Measurements from ENCODE around the gene FAM89A. TPM values are rescaled to one million over a fixed set of nuclear protein-coding genes. Genes with fewer than 3 reads are reported as not detected.

Gene FAM89A
- total RNA-seq, 1 experiment from 2014 or later: 0.24 TPM

- Histone ChIP-seq H3F3A (ENCODE audit: insufficient read depth, low read depth) (peaks cover 3% of the 10 kb centered on the region; the same call in 1 of the 2 replicates), H3K4me3 (peak within 1 kb of the TSS; percentile 86), H3K4me1 (replicated peaks; ENCODE audit: insufficient read depth) (peaks cover 19% of the 10 kb centered on the region), H3K9me2 (ENCODE audit: insufficient read depth) (no peaks in the 10 kb centered on the region), H3K4me2 (peak within 1 kb of the TSS; percentile 94), H3K27ac (no peak within 1 kb of the TSS), H3K27me3 (ENCODE audit: insufficient read depth, low read depth) (no peaks in the 10 kb centered on the region), H2AFZ (peak within 1 kb of the TSS; percentile 94), H3K36me3 (ENCODE audit: low read depth) (no peaks in the 10 kb centered on the region; the same call in 1 of the 2 replicates), H3K79me2 (ENCODE audit: low read depth) (peaks cover 47% of the 10 kb centered on the region), H4K20me1 (ENCODE audit: insufficient read depth) (no peaks in the 10 kb centered on the region), H3K9me3 (ENCODE audit: insufficient read depth, low read depth) (no peaks in the 10 kb centered on the region)
- intact Hi-C loops (cut with micrococcal nuclease; ENCODE audit: unreplicated experiment): loop anchor here (1.0 to 5.0 kb wide), 7 partner anchors 110 to 346 kb away; partner anchors contain the start of genes C1orf198 and COG2
- no TSS peak for BruUV-seq (replicated peaks)
- CTCF ChIA-PET: interaction anchor here (0.7 kb wide), 1 partner anchor 111 kb away, joined by 3 read pairs; no protein-coding TSS in a partner anchor
- no peak for TF ChIP-seq EZH2 (IDR thresholded peaks at IDR 0.05; ENCODE audit: low read depth)
- peak; percentile 50; the same call in 1 of the 2 replicates for TF ChIP-seq CTCF (conservative IDR thresholded peaks at IDR 0.05)
- DNase-seq: peak; percentile 97 to 98
- POLR2A ChIA-PET (ENCODE audit: unreplicated experiment): interaction anchor here (0.6 kb wide), 1 partner anchor 28 kb away, joined by 4 read pairs; no protein-coding TSS in a partner anchor
Observed at GRCh38 chr1:230978491-230979388, 61.3 kb downstream of the FAM89A start, which contains the start of the genes ARV1 and TTC13. ARV1 (plus strand) TSS chr1:230979094; CDS start chr1:230979106, 12 bp downstream. TTC13 (minus strand) TSS chr1:230978861; CDS start chr1:230978830, 31 bp downstream.

- peaks cover 47% of the 10 kb centered on the region for H3K79me2 ChIP-seq (ENCODE audit: low read depth)
- ChIA-PET POLR2A (ENCODE audit: unreplicated experiment) (interaction anchor here (0.6 to 0.7 kb wide), 2 partner anchors 109 to 403 kb away, joined by 4 read pairs; no protein-coding TSS in a partner anchor), CTCF (no interaction called here)
- H3K36me3 ChIP-seq (ENCODE audit: low read depth): no peaks in the 10 kb centered on the region; the same call in 1 of the 2 replicates
- no peaks in the 10 kb centered on the region for H3K27me3 ChIP-seq (ENCODE audit: insufficient read depth, low read depth)
- TF ChIP-seq CTCF (conservative IDR thresholded peaks at IDR 0.05) (no peak), EZH2 (IDR thresholded peaks at IDR 0.05; ENCODE audit: low read depth) (no peak)
- peak overlapping the region; percentile 86 for H3K4me3 ChIP-seq
- BruUV-seq (replicated peaks): no TSS peak
- H3K9me3 ChIP-seq (ENCODE audit: insufficient read depth, low read depth): no peaks in the 10 kb centered on the region
- intact Hi-C loops (cut with micrococcal nuclease; ENCODE audit: unreplicated experiment): loop anchor here (2.0 to 5.0 kb wide), 3 partner anchors 109 to 297 kb away; partner anchors contain the start of gene C1orf198
- H3K9me2 ChIP-seq (ENCODE audit: insufficient read depth): no peaks in the 10 kb centered on the region
- peak overlapping the region; percentile 94 for H3K4me2 ChIP-seq
- H3F3A ChIP-seq (ENCODE audit: insufficient read depth, low read depth): peaks cover 6% of the 10 kb centered on the region; the same call in 1 of the 2 replicates
- peak; percentile 35 to 37 for DNase-seq
- no peak overlapping the region for H3K27ac ChIP-seq
- no peaks in the 10 kb centered on the region for H4K20me1 ChIP-seq (ENCODE audit: insufficient read depth)
- peak overlapping the region; percentile 94 for H2AFZ ChIP-seq
- peaks cover 19% of the 10 kb centered on the region for H3K4me1 ChIP-seq (replicated peaks; ENCODE audit: insufficient read depth)
Observed at GRCh38 chr1:230977761-230978490, 62.1 kb downstream of the FAM89A start.
